ENCODE measurements around the gene UTF1. TPM values are rescaled to one million over a fixed set of nuclear protein-coding genes. Genes with fewer than 3 reads are reported as not detected.
"Not testable (repeated sequence)": the region's sequence is repeated elsewhere in the genome, so short reads cannot be mapped to it uniquely, and the experiment has no call there.

Gene UTF1
- polyA plus RNA-seq, 5 donors, result 0.09 TPM; not detected in 4

DNA sequence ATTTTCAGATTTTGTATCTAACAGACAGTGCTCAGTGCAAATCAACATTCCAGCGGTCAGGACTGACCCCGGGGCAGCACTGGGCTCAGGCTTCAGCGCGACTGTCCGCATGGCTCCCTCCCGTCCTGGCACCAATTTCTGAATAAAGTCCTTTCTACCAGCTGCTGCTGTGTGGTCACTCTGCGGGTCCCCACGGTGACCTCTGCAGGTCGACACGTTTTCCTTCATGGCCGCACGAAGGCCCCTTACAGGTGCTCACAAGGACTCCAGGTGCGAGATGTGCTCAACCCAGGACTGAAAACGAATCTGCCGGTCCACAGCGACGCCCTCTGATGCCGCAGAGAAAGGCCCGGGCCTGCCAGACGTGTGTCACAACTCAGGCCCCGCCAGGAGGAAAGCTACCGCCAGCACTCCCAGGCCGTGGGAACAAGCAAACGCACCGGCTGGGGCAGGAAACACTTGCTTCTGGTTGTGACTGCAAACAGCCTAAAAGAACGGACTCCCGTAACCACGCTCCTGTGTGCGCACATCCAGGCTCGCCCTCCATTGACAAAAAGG, 3.7 kb upstream of the UTF1 start:
- DNase-seq, result no peak

DNA sequence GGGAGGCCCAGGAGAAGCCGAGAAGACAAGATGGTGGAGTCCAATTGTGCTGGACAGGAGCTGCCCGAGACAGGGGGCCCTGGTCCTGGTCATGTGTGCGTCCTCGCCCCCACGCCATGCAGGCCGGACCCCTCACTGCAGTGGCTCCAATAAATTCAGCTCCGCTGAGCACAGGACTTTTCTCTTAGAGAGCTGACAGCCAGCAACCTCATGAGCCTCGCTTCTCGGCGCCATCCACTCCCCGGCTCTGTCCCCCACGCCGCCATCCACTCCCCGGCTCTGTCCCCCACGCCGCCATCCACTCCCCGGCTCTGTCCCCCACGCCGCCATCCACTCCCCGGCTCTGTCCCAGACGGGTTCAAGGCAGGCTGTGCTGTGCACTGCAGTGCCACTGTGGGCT, 2.8 kb upstream of the UTF1 start:
- DNase-seq, result no peak

DNA sequence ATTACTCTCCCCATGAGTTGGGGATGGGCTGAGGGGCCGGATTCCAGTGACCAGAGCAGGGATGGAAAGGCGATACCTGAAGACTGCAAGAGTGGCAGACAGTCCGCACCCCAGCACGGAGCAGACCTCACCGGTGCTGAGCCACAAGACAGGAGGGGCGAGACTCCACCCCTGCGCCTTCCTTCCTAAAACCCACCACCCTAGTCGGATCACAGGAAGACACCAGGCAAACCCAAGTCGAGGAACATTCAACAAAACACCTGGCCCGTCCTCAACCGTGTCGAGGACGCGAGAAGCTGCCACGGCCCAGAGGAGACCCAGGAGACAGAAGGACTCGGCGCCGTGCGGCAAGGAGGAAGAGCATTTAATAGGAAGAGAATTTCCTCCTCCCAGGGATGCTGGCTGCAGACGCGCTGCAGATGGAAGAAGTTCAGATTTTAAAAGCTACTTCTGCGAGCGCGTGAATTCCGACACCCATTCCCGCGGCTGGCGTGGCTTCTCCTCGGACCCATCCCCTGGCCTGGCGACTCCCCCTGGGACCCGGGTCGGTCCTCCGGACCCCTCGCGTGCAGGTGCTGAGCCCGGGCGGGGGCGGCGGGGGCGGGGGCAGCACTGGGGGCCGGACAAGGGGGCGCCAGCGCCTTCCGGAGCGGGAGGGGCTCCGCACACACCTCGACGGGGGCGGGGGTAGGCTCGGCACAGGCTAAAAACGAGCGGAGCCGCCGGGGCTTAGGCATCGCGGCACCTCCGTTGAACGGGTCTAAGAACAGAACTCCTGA, 563 bp upstream of the UTF1 start:
- DNase-seq, result no peak

DNA sequence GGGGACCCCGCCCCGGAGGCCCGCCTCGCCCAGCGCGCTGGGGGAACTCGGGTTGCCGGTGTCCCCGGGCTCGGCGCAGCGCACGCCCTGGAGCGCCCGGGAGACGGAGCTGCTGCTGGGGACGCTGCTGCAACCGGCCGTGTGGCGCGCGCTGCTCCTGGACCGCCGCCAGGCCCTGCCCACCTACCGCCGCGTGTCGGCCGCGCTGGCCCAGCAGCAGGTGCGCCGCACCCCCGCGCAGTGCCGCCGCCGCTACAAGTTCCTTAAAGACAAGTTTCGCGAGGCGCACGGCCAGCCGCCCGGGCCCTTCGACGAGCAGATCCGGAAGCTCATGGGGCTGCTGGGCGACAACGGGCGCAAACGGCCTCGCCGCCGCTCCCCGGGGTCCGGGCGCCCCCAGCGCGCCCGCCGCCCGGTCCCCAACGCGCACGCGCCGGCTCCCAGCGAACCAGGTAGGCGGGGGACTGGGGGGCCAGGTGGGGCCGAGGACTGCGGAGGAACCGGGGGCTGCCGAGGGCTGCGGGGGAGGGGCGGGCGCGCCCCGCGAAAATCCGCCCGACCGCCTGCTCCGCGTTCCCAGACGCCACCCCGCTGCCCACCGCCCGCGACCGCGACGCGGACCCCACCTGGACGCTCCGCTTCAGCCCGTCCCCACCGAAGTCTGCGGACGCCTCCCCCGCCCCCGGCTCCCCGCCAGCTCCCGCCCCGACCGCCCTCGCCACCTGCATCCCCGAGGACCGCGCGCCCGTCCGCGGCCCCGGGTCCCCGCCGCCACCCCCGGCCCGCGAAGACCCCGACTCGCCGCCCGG, 574 bp downstream of the UTF1 start:
- no peak for DNase-seq

DNA sequence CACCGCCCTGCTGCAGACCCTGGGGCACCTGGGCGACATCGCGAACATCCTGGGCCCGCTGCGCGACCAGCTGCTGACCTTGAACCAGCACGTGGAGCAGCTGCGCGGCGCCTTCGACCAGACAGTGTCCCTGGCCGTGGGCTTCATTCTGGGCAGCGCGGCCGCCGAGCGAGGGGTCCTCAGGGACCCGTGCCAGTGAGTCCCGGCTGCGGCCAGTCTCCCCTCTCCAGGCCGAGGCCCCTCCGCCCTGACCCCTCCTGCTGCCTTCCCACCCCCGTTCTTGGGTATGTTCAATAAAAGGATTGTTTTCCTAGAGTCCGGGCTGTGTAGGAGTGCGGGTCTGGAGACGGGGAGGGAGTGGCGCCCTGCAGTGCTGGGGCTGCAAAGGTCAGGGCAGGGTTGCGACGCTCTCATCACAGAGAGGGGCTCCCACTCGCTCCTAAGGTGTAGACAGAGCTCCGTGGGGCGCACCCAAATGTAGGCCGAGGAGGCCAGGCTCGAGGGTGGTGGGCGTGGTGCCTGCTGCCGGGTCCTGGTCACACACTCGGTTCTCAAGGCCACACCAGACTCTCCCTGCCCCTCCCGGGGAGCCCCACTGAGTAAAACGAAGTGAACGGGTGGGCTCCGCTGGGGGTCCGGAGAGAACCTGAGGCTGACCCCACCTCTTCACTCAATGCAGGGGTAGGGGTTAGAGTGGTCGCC, 1.4 kb downstream of the UTF1 start:
- DNase-seq, result no peak

DNA sequence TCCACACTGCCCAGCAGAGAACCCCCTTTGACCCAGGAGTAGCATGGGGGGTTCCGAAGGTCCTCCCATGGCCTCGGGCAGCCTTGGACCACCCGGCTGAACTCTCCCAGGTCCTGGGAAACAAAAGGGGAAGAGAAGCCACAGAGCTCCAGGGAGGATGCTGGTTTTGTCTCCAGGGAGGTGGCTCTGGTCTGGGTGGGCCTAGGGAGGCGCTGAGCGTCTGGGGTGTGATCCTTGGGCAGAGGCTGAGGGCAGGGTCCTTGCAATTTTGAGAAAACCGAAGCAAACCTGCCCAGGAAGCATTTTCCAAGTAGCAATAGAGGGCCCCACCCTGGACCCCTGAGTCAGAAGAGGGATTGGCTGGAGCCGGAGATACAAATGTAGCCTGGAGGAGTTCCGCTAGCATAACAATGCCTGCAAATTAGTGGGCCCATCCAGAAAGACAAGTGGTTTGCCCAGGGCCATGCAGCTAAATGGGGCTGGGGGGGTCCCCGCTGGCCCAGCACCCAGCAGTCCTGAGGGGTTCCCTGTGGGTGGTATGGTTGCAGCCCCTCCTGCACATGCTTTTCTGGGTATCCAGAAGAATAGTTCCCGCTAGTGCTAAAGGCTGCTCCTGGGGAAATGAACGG, 2.0 kb downstream of the UTF1 start:
- no peak for DNase-seq

DNA sequence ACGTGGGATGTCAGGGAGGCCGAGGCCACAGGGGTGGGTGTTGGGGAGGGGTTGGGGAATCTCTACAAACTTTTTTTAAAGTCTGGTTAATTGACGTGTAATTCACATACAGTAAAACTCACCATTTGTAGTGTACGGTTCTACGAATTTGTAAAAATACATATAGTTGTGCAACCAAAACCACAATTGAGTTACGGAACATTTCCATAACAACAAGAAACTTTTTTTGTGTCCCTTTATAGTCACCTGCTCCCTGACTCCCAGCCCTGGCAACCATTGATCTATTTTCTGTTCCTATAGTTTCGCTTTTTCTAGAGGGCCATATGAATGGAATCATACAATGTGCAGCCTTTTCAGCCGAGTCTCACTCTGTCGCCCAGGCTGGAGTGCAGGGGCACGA, 4.8 kb downstream of the UTF1 start:
- DNase-seq, result not testable (repeated sequence)

DNA sequence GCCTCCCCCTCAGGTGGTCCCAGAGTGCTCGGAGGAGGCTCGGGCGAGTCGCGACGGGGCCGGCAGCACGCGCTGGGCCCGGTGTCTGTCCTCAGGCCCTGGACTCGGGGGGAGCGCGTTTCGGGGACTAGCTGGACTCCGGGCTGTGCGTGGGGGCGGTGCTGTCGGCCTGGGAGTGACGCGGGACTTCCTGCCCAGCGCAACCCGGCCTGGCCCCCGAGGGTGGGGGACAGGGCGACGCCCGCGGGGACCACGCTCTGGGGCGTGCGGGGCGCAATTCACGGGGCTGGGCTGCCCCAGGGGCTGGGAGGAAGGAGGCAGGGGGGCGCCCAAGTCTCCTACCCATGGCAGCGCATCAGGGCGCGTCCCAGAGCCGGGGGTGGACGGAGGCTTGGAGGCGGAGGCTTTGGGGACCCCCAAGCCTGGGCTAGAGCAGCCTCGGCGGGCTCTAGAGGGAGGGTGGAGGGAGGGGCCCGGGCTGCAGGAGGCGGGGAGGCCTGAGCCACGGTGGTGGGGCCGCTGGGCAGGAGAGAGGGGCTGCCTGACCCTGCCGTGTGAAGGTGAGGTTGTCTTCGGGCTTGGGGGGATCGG, 5.3 kb downstream of the UTF1 start:
- DNase-seq, result no peak

DNA sequence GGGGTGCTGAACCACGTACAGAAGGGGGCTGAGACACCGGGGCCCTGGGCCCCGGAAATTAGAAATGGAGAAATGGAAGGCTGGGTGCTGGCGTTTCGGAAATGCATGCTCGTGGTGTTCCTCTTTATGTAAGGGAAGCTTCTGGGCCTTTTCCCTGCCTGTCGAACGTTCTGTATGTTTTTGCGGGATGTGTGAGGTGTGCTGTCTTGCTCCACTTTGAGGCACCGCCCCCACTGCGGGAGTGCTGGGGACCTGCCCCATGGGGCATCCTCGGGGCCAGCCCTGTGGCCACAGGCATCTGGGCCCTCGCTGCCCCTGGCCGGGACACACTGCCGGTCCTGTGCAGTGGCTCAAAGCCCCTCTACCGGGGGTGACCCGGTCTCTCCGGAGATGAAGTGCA, 5.9 kb downstream of the UTF1 start:
- no peak for DNase-seq

DNA sequence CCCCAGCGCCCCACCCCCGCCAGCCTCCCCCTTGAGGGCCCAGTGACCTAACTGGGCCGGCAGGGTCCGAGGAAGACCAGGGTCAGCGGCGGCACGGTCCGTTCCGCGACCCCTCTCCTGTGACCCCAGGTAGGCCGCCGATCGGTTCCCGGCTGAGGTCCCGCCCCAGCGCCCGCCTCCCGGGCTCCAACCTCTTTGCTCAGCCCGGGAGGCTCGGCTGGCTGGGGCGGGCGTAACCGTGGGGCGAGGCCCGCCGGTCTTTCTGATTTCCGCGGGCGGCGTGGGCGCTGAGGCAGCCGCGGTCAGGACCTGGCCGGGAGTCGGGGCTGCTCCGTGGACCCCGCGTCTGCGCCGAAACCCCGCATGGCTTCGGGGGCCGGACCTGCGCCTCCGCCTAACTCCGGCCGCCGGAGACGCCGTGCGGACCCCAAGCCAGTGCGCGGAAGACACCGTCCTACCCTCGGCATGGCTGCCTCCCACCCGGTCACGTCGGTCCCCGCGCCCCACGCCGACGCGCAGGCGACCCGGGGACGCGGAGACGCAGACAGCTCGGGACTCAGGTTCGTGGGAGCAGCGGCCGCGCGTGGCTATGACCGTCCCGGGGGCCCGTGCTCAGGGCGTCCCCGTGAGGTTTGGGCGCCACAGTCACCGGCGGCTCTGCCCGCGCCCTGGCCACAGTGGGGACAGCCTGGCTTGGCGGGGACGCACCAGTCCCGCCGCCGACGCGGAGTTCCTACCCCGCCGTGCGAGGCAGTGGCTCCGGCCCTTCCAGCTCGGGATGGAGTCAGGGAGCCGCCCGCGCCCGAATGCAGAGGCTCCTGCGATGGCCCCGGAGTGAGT, 6.6 kb downstream of the UTF1 start:
- no peak for DNase-seq

DNA sequence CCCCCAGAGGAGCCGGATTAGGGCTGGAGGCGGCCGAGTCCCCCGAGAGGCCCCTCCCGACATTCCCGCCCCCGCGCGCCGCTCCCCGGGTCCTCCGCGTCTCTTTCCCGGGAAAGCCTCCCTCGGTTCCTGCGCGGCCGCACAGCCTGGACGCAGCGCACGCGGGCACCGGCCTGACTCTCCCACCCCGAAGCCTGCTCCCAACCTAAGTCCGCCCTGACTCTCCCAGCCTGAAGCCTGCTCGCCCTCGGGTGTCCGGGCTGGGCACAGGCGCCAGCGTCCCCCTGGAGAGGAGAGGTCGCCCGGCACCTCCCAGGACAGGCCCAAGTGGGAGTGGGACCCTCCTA, 7.2 kb downstream of the UTF1 start:
- no peak for DNase-seq

DNA sequence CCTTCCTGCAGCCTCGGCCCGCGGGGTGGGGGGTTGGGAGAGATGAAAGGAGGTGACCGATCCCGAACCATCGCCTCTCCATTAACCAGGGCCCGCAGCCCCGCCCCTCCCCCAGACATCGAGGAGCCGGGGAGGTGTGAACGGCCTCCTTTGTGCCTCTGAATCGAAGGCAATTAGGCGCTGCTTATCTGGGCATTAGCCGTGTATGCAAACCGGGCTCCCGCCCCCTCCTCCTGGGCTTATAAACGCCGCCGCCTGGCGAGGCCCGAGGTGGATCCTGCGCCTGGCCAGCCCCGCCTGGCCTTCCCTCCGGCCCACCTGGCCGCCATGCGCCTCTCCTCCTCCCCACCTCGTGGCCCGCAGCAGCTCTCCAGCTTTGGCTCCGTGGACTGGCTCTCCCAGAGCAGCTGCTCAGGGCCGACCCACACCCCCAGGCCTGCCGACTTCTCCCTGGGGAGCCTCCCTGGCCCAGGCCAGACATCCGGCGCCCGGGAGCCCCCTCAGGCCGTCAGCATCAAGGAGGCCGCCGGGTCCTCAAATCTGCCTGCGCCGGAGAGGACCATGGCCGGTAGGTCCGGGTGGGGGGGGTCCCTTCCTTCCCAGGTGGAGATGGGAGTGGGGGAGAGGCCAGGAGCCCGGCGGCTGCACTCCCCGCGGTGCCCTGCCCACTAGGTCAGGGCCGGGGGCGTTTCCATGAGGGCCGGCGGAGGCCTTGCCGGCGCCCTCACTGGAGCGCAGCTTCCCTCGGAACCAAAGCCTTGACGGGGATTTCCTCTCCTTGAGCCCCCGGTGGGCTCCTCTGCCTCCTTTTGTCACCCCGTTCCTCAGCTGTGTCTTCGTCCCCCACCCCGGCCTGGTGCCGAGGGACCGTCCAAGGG, 7.8 kb downstream of the UTF1 start, which contains the start of gene VENTX:
VENTX (plus strand) TSS at position 268 of the 878 bp plus-strand sequence; CDS start at position 328, 60 bp downstream.
- DNase-seq, result no peak

DNA sequence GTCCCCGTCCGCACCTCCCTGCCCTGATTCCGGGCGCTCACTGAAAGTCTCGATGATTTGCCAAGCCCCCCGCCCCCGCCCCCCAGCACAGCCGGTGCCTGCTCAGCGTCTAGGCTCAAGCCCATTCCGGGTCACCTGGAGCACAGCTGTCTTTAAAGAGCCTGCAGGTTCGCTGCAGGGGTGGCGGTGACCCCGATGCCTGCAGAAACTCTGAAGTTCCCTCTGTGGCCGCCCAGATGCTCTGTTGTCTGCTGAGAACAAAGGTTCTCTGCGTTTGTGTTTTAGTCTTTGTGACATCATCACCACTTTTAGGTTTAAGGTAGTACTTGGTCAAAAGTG, 8.4 kb downstream of the UTF1 start:
- DNase-seq, result no peak

DNA sequence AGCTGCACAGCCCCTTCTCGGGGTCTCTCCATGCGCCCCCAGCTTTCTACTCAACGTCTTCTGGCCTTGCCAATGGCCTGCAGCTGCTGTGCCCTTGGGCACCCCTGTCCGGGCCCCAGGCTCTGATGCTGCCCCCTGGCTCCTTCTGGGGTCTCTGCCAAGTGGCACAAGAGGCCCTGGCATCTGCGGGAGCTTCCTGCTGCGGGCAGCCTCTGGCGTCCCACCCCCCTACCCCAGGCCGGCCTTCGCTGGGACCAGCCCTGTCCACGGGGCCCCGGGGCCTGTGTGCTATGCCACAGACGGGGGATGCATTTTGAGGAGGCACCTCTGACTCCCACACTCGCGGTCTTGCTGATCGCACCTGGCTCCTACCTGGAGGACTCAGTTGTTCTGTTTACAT, 10.0 kb downstream of the UTF1 start:
- no peak for DNase-seq

DNA sequence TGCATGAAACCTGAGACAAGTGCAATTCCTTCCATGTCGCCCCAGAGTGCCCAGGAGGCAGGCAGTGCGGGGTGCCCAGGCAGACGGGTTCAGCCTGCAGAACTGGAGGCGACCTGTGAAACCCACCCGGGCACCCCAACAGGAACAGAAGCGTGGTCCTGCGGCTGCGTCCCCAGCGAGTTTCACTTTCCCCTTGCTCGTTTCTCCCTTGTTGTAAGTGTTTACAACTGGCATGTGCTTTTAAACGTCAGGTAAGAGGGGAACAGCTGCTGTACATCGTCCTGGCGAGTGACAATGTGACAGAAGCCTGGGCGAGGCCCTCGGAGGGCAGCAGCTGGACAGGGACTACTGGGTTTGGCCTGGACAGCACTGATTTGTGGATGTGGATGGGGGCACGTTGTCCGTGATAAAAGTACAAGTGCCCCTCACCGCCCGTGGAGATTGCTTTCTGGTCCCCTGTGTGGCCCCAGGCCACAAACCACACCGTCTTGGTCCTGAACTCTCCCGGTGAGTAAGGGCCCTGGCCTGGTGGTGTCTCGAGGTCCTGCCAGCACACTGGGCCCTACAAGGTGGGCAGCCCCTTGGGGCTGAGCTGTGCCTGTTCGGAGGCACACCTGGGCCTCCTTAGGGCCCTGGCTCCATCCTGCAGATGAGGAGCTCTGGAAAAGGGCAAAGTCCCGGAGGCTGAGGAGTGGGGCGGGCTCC, 11.6 kb downstream of the UTF1 start:
- DNase-seq, result no peak

DNA sequence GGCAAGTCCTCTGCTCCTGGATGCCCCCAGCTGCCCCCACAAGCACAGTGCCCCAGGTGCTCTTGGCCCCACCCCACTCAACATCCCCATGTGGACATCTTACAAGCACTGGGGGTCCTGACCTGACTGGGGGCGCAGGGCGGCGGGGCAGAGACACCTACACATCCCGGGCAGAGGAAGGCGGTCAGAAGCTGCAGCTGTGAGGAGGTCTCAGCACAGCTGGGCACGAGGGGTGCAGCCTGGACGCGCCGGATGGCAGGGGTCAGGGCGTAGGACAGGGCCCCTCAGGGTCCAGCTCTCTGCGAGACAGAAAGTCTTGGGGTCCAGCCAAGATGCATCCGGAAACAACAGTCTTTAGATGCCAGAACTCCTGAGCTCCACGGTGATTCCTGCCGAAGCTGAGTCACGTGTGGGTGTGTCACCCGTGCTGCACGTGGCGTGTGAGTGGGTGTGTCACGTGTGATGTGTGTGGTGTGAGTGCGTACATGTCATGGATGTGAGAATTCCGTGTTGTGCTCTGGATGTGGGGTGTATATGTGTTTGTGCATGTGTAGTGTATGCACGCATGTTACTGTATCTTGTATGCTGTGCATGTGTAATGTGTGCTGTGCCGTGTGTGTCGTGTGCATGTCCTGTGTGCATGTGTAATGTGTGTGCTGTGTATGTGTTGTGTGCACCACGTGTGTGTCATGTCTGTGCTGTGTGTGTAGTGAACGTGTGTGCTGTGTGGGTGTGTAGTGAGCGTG, 12.8 kb downstream of the UTF1 start:
- DNase-seq, result no peak

DNA sequence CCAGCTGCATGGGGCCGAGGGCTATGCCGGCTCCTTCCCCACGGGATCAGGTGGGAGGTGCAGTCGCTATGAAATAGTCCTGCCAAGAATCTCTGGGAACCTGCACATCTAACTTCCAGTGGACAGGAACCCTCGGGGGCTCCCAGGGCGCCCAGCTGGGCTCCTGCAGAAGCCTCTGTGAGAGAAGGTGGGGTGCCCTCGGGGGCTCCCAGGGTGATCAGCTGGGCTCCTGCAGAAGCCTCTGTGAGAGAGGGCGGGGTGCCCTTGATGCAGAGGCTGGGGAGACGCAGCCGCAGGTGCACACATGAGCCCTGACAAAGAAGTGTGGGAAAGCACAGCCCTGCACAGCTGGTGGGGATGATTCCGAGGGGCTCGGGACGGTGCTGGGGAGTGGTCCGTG, 13.6 kb downstream of the UTF1 start:
- DNase-seq, result no peak
